HepG2 (cell line): ENCODE results near the gene SCYL1. TPM values are rescaled to one million over a fixed set of nuclear protein-coding genes. Genes with fewer than 3 reads are reported as not detected.

Source experiments
- CCDC6 ChIP-seq: sonication (generic); formaldehyde crosslinking; IDR thresholded peaks from 2 replicates; pipeline ENCODE4 v1.8.1; 2022; ENCODE audit warnings: mild to moderate bottlenecking, missing genetic modification reagents, moderate library complexity
- FOSL1 ChIP-seq: sonication (generic); formaldehyde crosslinking; IDR thresholded peaks from 2 replicates; pipeline ENCODE4 v1.9.0; 2021; ENCODE audit warnings: missing genetic modification reagents, borderline replicate concordance
- HOXA3 ChIP-seq: sonication (generic); formaldehyde crosslinking; IDR thresholded peaks from 2 replicates; pipeline ENCODE4 v1.5.0; 2020; ENCODE audit warnings: missing genetic modification reagents
- RARG ChIP-seq: sonication (generic); formaldehyde crosslinking; IDR thresholded peaks from 2 replicates; pipeline ENCODE4 v1.4.0; 2020; ENCODE audit warnings: low read depth, mild to moderate bottlenecking, missing genetic modification reagents
- SMARCE1 ChIP-seq: fragments of 450-650 bp; IDR thresholded peaks from 2 replicates; pipeline ENCODE4 v1.6.1; 2017; ENCODE audit warnings: borderline replicate concordance
- ZBTB20 ChIP-seq: sonication (generic); formaldehyde crosslinking; IDR thresholded peaks from 2 replicates; pipeline ENCODE4 v1.8.1; 2023; ENCODE audit warnings: missing genetic modification reagents, low read depth, mild to moderate bottlenecking, borderline replicate concordance
- ZMAT3 ChIP-seq: sonication (generic); formaldehyde crosslinking; conservative IDR thresholded peaks from 2 replicates; pipeline ENCODE4 v1.7.0; 2021; ENCODE audit warnings: missing genetic modification reagents
- ZMYM2 ChIP-seq: sonication (generic); formaldehyde crosslinking; IDR thresholded peaks from 2 replicates; pipeline ENCODE4 v1.8.0; 2022; ENCODE audit warnings: mild to moderate bottlenecking, missing genetic modification reagents
- ZNF446 ChIP-seq: sonication (generic); formaldehyde crosslinking; IDR thresholded peaks from 2 replicates; pipeline ENCODE4 v1.5.0; 2020; ENCODE audit warnings: mild to moderate bottlenecking, missing genetic modification reagents
- ZNF556 ChIP-seq: sonication (generic); formaldehyde crosslinking; IDR thresholded peaks from 2 replicates; pipeline ENCODE4 v1.4.0; 2020; ENCODE audit warnings: mild to moderate bottlenecking, missing genetic modification reagents, borderline replicate concordance
- polyA plus RNA-seq, 8 experiments: library from polyadenylated mRNA; depleted of rRNA in 3 of 8; stranded (reverse) in 7 of 8; unstranded in 1 of 8; fragments of >200 nt; fragmentation: Illumina TruSeq in 4 of 8; extraction: Trizol in 4 of 8; gene quantifications; 2 replicates each; pipeline versions ENCODE4 v1.2.1 to v1.2.3, GENCODE V29; 2011 to 2016; ENCODE audit warnings: low read depth in 4 of 8, missing spikeins in 1 of 8, mixed read lengths in 1 of 8; ENCODE audit not compliant: insufficient read depth in 1 of 8
- total RNA-seq, 5 experiments: library from RNA; depleted of rRNA; stranded (reverse); fragments of >200 nt; fragmentation: Illumina TruSeq; extraction: Trizol; gene quantifications; 2 replicates each; pipeline ENCODE4 v1.2.3, GENCODE V29; 2016; ENCODE audit warnings: low read depth in 1 of 5
- TF ChIP-seq, protein P1 (sequence below): sonication (generic); formaldehyde crosslinking; IDR thresholded peaks from 2 replicates; pipeline ENCODE4 v1.4.0; 2020; ENCODE audit warnings: mild to moderate bottlenecking, missing genetic modification reagents
- TF ChIP-seq, protein P2 (sequence below): sonication (generic); formaldehyde crosslinking; IDR thresholded peaks from 2 replicates; pipeline ENCODE4 v1.4.0; 2020; ENCODE audit warnings: missing genetic modification reagents
- TF ChIP-seq, protein P3 (sequence below): sonication (generic); formaldehyde crosslinking; IDR thresholded peaks from 2 replicates; pipeline ENCODE4 v1.5.1; 2020; ENCODE audit warnings: mild to moderate bottlenecking, missing genetic modification reagents, moderate library complexity
- TF ChIP-seq, protein P4 (sequence below): sonication (generic); formaldehyde crosslinking; IDR thresholded peaks from 2 replicates; pipeline ENCODE4 v1.9.0; 2022; ENCODE audit warnings: missing genetic modification reagents, mild to moderate bottlenecking, borderline replicate concordance

SCYL1 gene
- total and polyA plus RNA-seq, 2 of the 13 experiments (the other 11 are each of a cell fraction or from before 2014, with no cell fraction given): 65.9 to 103 TPM

DNA sequence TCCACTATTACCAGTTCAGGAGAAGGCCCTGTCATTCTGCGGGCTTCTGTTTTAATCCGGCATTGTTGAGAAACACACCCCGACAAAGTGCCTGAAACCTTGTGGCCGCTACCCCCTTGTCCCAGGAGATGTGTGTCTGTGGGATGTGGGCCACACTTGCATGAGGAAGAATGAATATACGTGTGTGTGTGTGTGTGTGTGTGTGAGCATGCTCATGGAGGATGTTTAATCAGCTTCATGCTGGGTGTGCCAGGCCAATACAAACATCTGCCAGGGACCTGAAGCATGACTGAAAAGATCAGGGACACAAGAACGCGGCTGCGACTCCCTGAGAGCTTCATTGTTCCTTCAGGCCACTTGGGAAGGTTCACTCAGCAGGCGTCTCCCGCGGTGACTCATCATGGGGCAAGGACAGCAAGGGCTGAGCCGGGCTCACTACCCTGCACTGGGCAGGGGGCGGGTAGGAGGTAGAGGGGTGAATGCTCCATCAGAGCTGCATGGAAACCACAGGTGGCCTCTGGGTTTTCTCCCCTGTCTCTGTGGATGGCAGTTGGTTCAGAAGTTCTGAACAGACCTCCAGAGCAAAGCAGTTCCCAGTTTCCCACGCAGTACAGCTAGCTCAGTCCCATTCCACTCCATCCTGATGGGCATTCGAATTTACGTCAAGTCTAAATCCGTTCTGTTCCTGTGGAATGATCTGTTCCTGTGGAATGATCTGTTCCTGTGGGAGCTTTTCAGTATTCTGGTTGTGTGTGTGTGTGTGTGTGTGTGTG, 33.1 kb upstream of the SCYL1 start (continued):
- TF ChIP-seq ZNF556: peak; percentile 50; the same call in 1 of the 2 replicates
- TF ChIP-seq HOXA3 (CRISPR knock-in tag): 0 out of 2 replicates have a peak, but pooled peaks have one; percentile 32
- 0 out of 2 replicates have a peak, but pooled peaks have one; percentile 52 for TF ChIP-seq CCDC6 (CRISPR knock-in tag)
- TF ChIP-seq ZBTB20 (CRISPR knock-in tag): no peak
- TF ChIP-seq ZNF446 (CRISPR knock-in tag): no peak
- 0 out of 2 replicates have a peak, but pooled peaks have one; percentile 4 for TF ChIP-seq ZMYM2 (CRISPR knock-in tag)
- TF ChIP-seq, protein P1, sequence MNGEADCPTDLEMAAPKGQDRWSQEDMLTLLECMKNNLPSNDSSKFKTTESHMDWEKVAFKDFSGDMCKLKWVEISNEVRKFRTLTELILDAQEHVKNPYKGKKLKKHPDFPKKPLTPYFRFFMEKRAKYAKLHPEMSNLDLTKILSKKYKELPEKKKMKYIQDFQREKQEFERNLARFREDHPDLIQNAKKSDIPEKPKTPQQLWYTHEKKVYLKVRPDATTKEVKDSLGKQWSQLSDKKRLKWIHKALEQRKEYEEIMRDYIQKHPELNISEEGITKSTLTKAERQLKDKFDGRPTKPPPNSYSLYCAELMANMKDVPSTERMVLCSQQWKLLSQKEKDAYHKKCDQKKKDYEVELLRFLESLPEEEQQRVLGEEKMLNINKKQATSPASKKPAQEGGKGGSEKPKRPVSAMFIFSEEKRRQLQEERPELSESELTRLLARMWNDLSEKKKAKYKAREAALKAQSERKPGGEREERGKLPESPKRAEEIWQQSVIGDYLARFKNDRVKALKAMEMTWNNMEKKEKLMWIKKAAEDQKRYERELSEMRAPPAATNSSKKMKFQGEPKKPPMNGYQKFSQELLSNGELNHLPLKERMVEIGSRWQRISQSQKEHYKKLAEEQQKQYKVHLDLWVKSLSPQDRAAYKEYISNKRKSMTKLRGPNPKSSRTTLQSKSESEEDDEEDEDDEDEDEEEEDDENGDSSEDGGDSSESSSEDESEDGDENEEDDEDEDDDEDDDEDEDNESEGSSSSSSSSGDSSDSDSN (CRISPR knock-in tag): peak; percentile 53
- no peak for TF ChIP-seq RARG (CRISPR knock-in tag)
- TF ChIP-seq FOSL1 (CRISPR knock-in tag): peak; percentile 67; the same call in 1 of the 2 replicates
- TF ChIP-seq, protein P2, sequence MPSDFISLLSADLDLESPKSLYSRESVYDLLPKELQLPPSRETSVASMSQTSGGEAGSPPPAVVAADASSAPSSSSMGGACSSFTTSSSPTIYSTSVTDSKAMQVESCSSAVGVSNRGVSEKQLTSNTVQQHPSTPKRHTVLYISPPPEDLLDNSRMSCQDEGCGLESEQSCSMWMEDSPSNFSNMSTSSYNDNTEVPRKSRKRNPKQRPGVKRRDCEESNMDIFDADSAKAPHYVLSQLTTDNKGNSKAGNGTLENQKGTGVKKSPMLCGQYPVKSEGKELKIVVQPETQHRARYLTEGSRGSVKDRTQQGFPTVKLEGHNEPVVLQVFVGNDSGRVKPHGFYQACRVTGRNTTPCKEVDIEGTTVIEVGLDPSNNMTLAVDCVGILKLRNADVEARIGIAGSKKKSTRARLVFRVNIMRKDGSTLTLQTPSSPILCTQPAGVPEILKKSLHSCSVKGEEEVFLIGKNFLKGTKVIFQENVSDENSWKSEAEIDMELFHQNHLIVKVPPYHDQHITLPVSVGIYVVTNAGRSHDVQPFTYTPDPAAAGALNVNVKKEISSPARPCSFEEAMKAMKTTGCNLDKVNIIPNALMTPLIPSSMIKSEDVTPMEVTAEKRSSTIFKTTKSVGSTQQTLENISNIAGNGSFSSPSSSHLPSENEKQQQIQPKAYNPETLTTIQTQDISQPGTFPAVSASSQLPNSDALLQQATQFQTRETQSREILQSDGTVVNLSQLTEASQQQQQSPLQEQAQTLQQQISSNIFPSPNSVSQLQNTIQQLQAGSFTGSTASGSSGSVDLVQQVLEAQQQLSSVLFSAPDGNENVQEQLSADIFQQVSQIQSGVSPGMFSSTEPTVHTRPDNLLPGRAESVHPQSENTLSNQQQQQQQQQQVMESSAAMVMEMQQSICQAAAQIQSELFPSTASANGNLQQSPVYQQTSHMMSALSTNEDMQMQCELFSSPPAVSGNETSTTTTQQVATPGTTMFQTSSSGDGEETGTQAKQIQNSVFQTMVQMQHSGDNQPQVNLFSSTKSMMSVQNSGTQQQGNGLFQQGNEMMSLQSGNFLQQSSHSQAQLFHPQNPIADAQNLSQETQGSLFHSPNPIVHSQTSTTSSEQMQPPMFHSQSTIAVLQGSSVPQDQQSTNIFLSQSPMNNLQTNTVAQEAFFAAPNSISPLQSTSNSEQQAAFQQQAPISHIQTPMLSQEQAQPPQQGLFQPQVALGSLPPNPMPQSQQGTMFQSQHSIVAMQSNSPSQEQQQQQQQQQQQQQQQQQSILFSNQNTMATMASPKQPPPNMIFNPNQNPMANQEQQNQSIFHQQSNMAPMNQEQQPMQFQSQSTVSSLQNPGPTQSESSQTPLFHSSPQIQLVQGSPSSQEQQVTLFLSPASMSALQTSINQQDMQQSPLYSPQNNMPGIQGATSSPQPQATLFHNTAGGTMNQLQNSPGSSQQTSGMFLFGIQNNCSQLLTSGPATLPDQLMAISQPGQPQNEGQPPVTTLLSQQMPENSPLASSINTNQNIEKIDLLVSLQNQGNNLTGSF (CRISPR knock-in tag): no peak
- no peak for TF ChIP-seq SMARCE1
- TF ChIP-seq ZMAT3 (CRISPR knock-in tag): no peak
- TF ChIP-seq, protein P3, sequence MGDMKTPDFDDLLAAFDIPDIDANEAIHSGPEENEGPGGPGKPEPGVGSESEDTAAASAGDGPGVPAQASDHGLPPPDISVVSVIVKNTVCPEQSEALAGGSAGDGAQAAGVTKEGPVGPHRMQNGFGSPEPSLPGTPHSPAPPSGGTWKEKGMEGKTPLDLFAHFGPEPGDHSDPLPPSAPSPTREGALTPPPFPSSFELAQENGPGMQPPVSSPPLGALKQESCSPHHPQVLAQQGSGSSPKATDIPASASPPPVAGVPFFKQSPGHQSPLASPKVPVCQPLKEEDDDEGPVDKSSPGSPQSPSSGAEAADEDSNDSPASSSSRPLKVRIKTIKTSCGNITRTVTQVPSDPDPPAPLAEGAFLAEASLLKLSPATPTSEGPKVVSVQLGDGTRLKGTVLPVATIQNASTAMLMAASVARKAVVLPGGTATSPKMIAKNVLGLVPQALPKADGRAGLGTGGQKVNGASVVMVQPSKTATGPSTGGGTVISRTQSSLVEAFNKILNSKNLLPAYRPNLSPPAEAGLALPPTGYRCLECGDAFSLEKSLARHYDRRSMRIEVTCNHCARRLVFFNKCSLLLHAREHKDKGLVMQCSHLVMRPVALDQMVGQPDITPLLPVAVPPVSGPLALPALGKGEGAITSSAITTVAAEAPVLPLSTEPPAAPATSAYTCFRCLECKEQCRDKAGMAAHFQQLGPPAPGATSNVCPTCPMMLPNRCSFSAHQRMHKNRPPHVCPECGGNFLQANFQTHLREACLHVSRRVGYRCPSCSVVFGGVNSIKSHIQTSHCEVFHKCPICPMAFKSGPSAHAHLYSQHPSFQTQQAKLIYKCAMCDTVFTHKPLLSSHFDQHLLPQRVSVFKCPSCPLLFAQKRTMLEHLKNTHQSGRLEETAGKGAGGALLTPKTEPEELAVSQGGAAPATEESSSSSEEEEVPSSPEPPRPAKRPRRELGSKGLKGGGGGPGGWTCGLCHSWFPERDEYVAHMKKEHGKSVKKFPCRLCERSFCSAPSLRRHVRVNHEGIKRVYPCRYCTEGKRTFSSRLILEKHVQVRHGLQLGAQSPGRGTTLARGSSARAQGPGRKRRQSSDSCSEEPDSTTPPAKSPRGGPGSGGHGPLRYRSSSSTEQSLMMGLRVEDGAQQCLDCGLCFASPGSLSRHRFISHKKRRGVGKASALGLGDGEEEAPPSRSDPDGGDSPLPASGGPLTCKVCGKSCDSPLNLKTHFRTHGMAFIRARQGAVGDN: peak; percentile 35; the same call in 1 of the 2 replicates
- TF ChIP-seq, protein P4, sequence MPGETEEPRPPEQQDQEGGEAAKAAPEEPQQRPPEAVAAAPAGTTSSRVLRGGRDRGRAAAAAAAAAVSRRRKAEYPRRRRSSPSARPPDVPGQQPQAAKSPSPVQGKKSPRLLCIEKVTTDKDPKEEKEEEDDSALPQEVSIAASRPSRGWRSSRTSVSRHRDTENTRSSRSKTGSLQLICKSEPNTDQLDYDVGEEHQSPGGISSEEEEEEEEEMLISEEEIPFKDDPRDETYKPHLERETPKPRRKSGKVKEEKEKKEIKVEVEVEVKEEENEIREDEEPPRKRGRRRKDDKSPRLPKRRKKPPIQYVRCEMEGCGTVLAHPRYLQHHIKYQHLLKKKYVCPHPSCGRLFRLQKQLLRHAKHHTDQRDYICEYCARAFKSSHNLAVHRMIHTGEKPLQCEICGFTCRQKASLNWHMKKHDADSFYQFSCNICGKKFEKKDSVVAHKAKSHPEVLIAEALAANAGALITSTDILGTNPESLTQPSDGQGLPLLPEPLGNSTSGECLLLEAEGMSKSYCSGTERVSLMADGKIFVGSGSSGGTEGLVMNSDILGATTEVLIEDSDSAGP (CRISPR knock-in tag): peak; percentile 44; the same call in 1 of the 2 replicates
